ENCODE results near the gene SDK2.

DNA sequence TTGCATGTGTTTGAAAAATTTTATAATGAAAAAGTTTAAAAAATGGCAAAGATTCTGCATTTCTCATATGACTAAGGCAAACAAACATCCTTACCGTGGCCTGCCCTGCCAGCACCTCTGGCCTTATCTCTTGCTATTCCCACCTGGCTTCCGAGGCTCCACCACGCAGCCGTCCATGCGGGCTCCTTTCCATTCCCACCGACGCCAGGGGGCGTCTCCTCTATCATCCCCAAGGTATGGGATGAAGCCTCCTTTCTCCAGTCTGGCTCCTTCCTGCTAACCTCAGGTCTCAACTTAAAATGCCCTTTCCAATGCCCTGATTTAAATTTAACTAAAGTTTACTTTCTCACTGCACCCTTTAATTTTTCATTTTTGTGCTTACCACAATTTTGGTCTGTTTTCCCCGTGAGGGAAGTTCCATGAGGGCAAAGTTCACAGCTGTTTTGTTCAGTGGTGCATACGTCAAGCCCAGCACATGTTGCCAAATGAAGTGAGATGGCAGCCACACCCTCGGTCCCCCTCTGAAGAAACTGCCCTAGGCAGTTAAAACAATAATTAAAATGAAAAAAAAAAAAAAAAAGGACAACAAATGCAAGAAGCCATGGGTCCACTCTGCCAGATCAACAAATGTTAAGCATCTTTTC is 13.3 kb upstream of the SDK2 start:
- TF ChIP-seq, protein P1, sequence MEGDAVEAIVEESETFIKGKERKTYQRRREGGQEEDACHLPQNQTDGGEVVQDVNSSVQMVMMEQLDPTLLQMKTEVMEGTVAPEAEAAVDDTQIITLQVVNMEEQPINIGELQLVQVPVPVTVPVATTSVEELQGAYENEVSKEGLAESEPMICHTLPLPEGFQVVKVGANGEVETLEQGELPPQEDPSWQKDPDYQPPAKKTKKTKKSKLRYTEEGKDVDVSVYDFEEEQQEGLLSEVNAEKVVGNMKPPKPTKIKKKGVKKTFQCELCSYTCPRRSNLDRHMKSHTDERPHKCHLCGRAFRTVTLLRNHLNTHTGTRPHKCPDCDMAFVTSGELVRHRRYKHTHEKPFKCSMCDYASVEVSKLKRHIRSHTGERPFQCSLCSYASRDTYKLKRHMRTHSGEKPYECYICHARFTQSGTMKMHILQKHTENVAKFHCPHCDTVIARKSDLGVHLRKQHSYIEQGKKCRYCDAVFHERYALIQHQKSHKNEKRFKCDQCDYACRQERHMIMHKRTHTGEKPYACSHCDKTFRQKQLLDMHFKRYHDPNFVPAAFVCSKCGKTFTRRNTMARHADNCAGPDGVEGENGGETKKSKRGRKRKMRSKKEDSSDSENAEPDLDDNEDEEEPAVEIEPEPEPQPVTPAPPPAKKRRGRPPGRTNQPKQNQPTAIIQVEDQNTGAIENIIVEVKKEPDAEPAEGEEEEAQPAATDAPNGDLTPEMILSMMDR (IDR thresholded peaks at IDR 0.05): no peak
- no peak for TF ChIP-seq POLR2A (IDR thresholded peaks at IDR 0.05)

Measured in ovary (tissue), 3 donors.